ENCODE data around the gene SLC2A13.

DNA sequence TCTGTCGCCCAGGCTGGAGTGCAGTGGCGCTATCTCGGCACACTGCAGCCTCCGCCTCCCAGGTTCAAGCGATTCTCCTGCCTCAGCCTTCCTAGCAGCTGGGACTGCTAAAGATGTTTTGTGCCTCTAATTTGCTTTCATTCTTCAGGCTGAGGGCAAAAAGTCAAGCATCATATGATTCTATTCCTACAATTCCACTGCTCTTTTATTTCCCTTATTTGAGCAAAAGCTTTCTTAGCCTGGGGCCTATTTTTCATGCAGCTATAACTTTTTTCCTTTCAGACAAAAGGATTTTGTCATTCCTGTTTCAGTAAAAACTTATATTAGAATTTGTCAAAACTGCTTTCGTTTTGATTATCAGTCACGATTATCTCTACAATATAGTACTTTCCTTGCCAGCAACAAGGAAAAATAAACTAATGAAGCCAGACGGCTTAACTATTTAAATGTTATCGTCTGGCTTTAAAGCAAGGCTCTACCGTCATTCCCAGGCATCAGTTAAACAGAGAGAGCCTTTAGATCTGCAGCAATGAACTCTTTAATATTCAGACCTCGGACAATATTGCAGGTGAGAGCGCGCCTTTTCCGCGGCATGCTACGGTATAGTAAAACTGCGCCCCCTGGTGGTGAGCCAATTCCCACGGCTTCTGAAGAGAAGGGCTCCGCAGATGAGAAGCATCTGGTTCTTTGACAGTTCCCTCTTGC lies 1.4 kb upstream of the SLC2A13 start:
- TF ChIP-seq, protein P1, sequence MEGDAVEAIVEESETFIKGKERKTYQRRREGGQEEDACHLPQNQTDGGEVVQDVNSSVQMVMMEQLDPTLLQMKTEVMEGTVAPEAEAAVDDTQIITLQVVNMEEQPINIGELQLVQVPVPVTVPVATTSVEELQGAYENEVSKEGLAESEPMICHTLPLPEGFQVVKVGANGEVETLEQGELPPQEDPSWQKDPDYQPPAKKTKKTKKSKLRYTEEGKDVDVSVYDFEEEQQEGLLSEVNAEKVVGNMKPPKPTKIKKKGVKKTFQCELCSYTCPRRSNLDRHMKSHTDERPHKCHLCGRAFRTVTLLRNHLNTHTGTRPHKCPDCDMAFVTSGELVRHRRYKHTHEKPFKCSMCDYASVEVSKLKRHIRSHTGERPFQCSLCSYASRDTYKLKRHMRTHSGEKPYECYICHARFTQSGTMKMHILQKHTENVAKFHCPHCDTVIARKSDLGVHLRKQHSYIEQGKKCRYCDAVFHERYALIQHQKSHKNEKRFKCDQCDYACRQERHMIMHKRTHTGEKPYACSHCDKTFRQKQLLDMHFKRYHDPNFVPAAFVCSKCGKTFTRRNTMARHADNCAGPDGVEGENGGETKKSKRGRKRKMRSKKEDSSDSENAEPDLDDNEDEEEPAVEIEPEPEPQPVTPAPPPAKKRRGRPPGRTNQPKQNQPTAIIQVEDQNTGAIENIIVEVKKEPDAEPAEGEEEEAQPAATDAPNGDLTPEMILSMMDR (IDR thresholded peaks at IDR 0.05) = peak; percentile 91
- TF ChIP-seq POLR2AphosphoS5 (IDR thresholded peaks at IDR 0.05; ENCODE audit: low read depth, low read length) (no peak), TCF7L2 (IDR thresholded peaks at IDR 0.05; ENCODE audit: low read depth, low read length) (no peak), SIN3A (IDR thresholded peaks at IDR 0.05; ENCODE audit: borderline replicate concordance, insufficient read depth, low read depth, low read length) (no peak)
- TF ChIP-seq, protein P2, sequence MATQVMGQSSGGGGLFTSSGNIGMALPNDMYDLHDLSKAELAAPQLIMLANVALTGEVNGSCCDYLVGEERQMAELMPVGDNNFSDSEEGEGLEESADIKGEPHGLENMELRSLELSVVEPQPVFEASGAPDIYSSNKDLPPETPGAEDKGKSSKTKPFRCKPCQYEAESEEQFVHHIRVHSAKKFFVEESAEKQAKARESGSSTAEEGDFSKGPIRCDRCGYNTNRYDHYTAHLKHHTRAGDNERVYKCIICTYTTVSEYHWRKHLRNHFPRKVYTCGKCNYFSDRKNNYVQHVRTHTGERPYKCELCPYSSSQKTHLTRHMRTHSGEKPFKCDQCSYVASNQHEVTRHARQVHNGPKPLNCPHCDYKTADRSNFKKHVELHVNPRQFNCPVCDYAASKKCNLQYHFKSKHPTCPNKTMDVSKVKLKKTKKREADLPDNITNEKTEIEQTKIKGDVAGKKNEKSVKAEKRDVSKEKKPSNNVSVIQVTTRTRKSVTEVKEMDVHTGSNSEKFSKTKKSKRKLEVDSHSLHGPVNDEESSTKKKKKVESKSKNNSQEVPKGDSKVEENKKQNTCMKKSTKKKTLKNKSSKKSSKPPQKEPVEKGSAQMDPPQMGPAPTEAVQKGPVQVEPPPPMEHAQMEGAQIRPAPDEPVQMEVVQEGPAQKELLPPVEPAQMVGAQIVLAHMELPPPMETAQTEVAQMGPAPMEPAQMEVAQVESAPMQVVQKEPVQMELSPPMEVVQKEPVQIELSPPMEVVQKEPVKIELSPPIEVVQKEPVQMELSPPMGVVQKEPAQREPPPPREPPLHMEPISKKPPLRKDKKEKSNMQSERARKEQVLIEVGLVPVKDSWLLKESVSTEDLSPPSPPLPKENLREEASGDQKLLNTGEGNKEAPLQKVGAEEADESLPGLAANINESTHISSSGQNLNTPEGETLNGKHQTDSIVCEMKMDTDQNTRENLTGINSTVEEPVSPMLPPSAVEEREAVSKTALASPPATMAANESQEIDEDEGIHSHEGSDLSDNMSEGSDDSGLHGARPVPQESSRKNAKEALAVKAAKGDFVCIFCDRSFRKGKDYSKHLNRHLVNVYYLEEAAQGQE (IDR thresholded peaks at IDR 0.05; ENCODE audit: insufficient read depth in 1 of 2, low read depth in 2 of 2, low read length in 1 of 2) = no peak
